Activated CD4-positive, CD25-positive, alpha-beta regulatory T cell treated with anti-CD3 and anti-CD28 coated beads, Interleukin-2, amount 50 U/mL, for 72 hours (primary cell): ENCODE measurements around the gene SLC30A4.

Experiments
- DNase-seq: peaks from one replicate; pipeline ENCODE4 v3.0.0; 2021

The SLC30A4 gene

GRCh38 chr15:45449916-45450867, 72.4 kb downstream of the SLC30A4 start:
- DNase-seq = no peak

GRCh38 chr15:45449395-45449794, 73.2 kb downstream of the SLC30A4 start:
- DNase-seq = no peak

GRCh38 chr15:45448066-45448915, 74.3 kb downstream of the SLC30A4 start:
- DNase-seq = no peak

GRCh38 chr15:45443645-45444044, 78.9 kb downstream of the SLC30A4 start:
- DNase-seq = no peak

GRCh38 chr15:45442507-45443135, 79.9 kb downstream of the SLC30A4 start:
- DNase-seq = no peak

- DNase-seq = no peak
Observed at GRCh38 chr15:45441686-45442085, 80.9 kb downstream of the SLC30A4 start.

- no peak for DNase-seq
Observed at GRCh38 chr15:45441036-45441435, 81.5 kb downstream of the SLC30A4 start.

- no peak for DNase-seq
Observed at GRCh38 chr15:45439521-45440260, 82.9 kb downstream of the SLC30A4 start.

GRCh38 chr15:45435124-45435903, 87.2 kb downstream of the SLC30A4 start:
- DNase-seq = no peak

- DNase-seq = no peak
Observed at GRCh38 chr15:45434078-45434567, 88.4 kb downstream of the SLC30A4 start.

GRCh38 chr15:45431511-45431910, 91.0 kb downstream of the SLC30A4 start:
- no peak for DNase-seq

- peak; percentile 94 for DNase-seq
Observed at GRCh38 chr15:45429941-45430792, 92.4 kb downstream of the SLC30A4 start.
